ENCODE measurements around the gene DUS2.

DNA sequence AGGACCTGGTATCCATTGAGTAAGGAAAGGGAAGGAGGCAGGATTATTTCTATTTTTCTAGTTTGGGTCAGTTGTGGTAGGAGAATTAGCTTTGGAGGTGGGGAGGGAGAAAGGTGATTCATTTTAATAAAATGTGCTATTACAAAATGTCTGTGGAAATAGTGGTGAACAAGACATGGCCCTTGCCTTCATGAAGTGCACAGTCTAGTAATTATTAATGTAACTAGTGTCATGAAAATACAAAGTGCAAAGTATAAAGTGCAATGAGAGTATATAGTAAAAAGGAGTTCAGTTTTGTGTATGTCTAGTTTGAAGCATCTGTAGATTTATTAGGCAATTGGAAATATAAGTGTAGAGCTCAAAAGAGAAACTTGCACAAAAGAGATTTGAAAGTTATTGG lies 74.0 kb downstream of the DUS2 start:
- TF ChIP-seq, protein P1, sequence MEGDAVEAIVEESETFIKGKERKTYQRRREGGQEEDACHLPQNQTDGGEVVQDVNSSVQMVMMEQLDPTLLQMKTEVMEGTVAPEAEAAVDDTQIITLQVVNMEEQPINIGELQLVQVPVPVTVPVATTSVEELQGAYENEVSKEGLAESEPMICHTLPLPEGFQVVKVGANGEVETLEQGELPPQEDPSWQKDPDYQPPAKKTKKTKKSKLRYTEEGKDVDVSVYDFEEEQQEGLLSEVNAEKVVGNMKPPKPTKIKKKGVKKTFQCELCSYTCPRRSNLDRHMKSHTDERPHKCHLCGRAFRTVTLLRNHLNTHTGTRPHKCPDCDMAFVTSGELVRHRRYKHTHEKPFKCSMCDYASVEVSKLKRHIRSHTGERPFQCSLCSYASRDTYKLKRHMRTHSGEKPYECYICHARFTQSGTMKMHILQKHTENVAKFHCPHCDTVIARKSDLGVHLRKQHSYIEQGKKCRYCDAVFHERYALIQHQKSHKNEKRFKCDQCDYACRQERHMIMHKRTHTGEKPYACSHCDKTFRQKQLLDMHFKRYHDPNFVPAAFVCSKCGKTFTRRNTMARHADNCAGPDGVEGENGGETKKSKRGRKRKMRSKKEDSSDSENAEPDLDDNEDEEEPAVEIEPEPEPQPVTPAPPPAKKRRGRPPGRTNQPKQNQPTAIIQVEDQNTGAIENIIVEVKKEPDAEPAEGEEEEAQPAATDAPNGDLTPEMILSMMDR (IDR thresholded peaks at IDR 0.05): no peak
- no peak for TF ChIP-seq POLR2A (IDR thresholded peaks at IDR 0.05)
- TF ChIP-seq POLR2AphosphoS5 (IDR thresholded peaks at IDR 0.05): no peak

Data from upper lobe of left lung (tissue), 4 donors.